AG09319 (cell line): ENCODE data around the gene RNGTT.
"Not testable (repeated sequence)": the region's sequence is repeated elsewhere in the genome, so short reads cannot be mapped to it uniquely, and the experiment has no call there.

Experiments
- DNase-seq: peaks from one replicate; pipeline ENCODE4 v3.0.0-alpha.2; 2010; ENCODE audit warnings: low read depth; ENCODE audit errors: extremely low read depth
- TF ChIP-seq, protein P1 (sequence below): IDR thresholded peaks from 2 replicates; pipeline ENCODE4 v1.5.1; 2011; ENCODE audit warnings: low read depth, mild to moderate bottlenecking, inconsistent platforms, low read length, moderate library complexity

RNGTT gene

DNA sequence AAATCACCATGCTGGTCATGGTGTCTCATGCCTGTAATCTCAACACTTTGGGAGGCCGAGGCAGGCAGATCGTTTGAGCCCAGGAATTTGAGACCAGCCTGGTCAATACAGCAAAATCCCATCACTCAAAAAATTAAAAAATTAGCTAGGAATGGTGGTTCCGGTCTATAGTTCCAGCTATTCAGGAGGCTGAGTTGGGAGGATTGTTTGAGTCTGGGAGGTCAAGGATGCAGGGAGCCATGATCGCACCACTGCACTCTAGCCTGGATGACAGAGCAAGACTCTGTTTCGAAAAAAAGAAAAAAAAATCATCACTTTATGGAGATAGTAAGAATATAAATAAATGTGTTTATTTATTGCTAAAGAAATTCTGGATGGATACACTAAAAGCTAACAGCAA is 124.1 kb downstream of the RNGTT start:
- TF ChIP-seq, protein P1, sequence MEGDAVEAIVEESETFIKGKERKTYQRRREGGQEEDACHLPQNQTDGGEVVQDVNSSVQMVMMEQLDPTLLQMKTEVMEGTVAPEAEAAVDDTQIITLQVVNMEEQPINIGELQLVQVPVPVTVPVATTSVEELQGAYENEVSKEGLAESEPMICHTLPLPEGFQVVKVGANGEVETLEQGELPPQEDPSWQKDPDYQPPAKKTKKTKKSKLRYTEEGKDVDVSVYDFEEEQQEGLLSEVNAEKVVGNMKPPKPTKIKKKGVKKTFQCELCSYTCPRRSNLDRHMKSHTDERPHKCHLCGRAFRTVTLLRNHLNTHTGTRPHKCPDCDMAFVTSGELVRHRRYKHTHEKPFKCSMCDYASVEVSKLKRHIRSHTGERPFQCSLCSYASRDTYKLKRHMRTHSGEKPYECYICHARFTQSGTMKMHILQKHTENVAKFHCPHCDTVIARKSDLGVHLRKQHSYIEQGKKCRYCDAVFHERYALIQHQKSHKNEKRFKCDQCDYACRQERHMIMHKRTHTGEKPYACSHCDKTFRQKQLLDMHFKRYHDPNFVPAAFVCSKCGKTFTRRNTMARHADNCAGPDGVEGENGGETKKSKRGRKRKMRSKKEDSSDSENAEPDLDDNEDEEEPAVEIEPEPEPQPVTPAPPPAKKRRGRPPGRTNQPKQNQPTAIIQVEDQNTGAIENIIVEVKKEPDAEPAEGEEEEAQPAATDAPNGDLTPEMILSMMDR, result no peak
- DNase-seq, result no peak

DNA sequence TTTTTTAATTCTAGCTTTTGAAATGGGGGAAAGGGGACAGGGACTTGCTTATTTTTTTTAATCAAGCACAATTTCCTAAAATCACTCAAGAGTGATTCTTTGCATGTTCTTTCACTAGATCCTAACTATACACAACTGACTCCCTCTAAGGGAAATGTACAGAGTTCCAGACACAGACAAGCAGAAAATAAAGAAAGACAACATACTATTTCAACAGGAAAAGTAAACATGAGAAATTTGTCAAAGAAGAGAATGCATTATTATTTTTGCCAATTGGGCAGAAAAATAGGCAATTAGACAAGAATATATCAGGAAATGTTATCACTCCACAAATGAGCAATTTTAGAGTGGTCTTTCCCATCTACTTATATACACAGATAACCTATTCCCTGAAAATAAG is 128.2 kb downstream of the RNGTT start:
- TF ChIP-seq, protein P1, result no peak

DNA sequence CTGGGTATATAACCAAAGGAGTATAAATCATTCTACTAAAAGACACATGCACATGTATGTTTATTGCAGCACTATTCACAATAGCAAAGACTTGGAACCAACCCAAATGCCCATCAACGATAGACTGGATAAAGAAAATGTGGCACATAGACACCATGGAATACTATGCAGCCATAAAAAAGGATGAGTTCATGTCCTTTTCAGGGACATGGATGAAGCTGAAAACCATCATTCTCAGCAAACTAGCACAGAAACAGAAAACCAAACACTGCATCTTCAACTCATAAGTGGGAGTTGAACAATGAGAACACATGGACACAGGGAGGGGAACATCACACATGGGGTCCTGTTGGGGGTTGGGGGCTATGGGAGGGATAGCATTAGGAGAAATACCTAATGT is 130.3 kb downstream of the RNGTT start:
- not testable (repeated sequence) for DNase-seq

More for the DNA sequence above, 128.2 kb downstream of the RNGTT start:
- DNase-seq, result no peak

DNA sequence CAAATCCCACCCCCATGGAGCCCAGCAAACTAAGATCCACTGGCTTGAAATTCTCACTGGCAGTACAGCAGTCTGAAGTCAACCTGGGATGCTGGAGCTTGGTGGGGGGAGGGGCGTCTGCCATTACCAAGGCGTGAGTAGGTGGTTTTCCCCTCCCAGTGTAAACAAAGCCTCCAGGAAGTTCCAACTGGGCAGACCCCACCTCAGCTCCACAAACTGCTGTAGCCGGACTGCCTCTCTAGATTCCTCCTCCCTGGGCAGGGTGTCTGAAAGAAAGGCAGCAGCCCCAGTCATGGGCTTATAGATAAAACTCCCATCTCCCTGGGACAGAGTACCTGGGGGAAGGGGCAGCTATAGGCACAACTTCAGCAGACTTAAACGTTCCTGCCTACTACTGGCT is 135.8 kb downstream of the RNGTT start:
- DNase-seq, result not testable (repeated sequence)

DNA sequence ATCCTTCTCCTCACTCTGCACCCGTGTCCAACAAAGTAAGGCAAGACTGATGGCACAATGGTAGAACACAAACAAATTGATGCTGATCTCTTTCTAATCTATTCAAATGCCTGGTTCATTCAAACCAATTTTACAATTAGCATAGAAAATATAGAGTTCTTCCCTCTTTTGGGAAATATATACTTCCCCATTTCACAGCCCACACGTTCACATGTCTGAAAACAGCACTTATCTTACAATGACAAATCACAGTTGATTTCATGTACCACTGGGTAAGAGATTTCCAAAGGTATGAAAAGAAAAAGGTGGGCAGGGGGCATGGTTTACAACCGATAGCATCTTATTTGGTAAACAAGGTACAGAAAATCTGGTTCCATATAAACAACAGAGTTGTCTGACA is 137.6 kb downstream of the RNGTT start:
- DNase-seq, result no peak
- TF ChIP-seq, protein P1, result no peak

DNA sequence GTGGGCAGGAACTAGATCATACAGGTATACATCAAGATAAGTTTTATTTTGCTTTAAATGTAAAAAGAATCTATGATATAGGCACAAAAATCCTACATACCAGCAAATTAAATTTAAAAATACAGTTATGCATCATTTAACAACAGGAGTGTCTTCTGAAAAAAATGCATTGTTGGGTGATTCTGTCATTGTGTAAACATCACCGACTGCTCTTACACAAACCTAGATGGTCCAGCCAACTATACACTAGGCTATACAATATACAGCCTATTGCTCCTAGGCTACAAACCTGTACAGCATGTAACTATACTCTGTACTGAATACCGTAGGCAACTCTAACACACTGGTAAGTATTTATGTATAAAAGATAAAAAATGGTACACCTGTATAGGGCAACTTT is 139.4 kb downstream of the RNGTT start:
- TF ChIP-seq, protein P1, result no peak
- no peak for DNase-seq

DNA sequence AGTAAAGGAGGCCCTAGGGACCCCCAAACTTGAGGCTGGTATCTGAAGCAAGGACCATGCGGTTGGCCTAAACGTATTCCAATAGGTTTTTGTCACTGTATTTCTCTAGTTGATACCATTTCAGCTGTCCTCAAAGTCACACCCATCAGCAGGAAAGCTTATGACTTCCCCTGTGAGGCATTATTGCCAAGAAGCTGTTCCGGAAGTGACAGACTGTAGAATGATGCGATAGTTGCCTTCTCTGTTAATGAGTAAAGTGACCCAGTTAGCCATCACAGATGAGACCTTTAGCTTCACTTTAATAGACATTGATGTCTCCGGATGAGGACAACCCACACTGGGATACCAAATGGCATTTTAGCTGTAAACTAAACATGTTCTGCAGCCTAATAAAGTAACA is 147.9 kb downstream of the RNGTT start:
- DNase-seq, result no peak
- TF ChIP-seq, protein P1, result no peak

DNA sequence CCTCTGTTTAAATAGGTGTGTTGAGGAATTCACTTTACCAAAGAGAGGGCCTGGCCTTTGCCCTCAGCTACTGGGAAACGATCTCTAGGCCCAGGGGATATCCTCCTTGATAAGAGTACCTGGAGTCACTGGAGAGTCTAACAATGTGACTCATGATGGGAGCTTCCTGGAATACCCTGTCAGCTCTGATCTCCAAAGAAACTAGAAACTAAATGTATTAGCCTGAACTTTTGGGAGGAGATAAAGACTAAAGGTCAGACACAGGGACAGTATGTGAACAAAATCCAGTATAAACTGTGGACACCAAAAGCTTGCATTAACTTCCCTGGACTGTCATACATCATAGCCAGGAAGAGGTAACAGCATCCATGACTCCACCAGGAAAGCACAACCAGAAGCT is 148.5 kb downstream of the RNGTT start:
- no peak for DNase-seq
- TF ChIP-seq, protein P1, result no peak

DNA sequence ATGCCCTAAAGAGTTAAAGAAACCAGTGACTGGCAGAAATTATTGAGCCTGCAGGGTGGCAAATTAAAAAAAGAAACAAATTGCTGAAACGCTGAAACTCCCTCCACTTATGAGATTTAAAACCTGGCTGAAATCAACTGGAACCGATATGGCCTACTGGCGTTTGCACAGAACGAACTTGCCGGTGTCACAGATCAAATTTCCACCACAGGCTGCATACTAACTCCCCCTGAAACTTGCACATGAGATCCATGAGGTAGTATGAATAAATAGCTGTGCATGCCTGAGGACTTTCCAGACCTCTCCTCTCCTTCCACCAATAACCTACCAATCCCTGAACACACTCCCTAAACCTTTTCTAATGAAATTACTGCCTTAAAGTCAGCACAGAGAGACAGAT is 150.4 kb downstream of the RNGTT start:
- no peak for DNase-seq
- TF ChIP-seq, protein P1, result no peak
